A673 (cell line): ENCODE measurements around the gene DCLK1.

Experiments used
- EZH2 ChIP-seq: fragments of 200-600 bp; sonication (generic); IDR thresholded peaks from 2 replicates; pipeline ENCODE4 v1.6.1; 2017; ENCODE audit warnings: borderline replicate concordance, low read depth, mild to moderate bottlenecking, mixed read lengths, antibody characterized with exemption, low read length; ENCODE audit not compliant: poor library complexity, severe bottlenecking
- TF ChIP-seq, protein P1 (sequence below): fragments of 300-800, 200-600 bp; sonication (generic); conservative IDR thresholded peaks from 2 replicates; pipeline ENCODE4 v1.5.1; 2017; ENCODE audit warnings: low read depth, mild to moderate bottlenecking, antibody characterized with exemption, low read length, moderate library complexity, mixed read lengths

DNA sequence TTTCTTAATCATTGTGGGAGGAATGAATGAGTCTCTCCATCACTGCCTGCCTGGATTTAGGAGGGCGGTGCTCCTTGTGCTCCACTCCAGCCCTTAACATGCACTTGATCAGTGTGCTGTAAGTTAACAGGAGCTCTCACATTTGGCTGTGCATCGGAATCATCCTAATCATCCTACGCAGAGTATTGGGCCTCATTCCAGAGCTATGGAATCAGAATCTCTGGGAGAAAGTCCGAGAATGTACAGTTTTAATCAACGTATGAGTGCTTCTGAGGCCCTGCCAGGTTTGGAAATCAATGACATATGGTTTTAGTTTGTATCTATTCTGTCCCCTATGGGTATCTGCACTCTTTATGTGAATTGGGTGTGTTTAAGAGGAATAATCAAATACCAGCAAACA lies 34.9 kb upstream of the DCLK1 start:
- TF ChIP-seq, protein P1, sequence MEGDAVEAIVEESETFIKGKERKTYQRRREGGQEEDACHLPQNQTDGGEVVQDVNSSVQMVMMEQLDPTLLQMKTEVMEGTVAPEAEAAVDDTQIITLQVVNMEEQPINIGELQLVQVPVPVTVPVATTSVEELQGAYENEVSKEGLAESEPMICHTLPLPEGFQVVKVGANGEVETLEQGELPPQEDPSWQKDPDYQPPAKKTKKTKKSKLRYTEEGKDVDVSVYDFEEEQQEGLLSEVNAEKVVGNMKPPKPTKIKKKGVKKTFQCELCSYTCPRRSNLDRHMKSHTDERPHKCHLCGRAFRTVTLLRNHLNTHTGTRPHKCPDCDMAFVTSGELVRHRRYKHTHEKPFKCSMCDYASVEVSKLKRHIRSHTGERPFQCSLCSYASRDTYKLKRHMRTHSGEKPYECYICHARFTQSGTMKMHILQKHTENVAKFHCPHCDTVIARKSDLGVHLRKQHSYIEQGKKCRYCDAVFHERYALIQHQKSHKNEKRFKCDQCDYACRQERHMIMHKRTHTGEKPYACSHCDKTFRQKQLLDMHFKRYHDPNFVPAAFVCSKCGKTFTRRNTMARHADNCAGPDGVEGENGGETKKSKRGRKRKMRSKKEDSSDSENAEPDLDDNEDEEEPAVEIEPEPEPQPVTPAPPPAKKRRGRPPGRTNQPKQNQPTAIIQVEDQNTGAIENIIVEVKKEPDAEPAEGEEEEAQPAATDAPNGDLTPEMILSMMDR, result no peak
- no peak for TF ChIP-seq EZH2
